CD4-positive, alpha-beta T cell (primary cell): Measurements from ENCODE around the gene ISOC2. TPM values are rescaled to one million over a fixed set of nuclear protein-coding genes. Genes with fewer than 3 reads are reported as not detected.
A peak's percentile ranks its signal among the peaks of the same experiment; 100 is the strongest.

ENCODE experiments used
- ATAC-seq: fragments of 200-7000 bp; cut with Tn5 transposase; one replicate; pipeline ENCODE4 v1.10.0; 2022; ENCODE audit warnings: mild to moderate bottlenecking; ENCODE audit not compliant: poor library complexity
- CTCF ChIA-PET: fragments of 350-600 bp; sonication (Branson Sonifier 250); formaldehyde crosslinking; loops from one replicate; lab custom pipeline; 2021; ENCODE audit warnings: antibody characterized with exemption, inconsistent platforms; lab: Charles Lee
- POLR2A ChIA-PET: fragments of 350-600 bp; sonication (Branson Sonifier 250); formaldehyde crosslinking; loops from one replicate; lab custom pipeline; 2021; ENCODE audit warnings: antibody characterized with exemption, inconsistent platforms; lab: Charles Lee
- DNase-seq, 14 experiments: peaks; one replicate each; pipeline ENCODE4 v3.0.0-alpha.2; 2013 to 2020; ENCODE audit warnings: mixed read lengths in 2 of 14
- H3K27ac ChIP-seq, 2 donors: one replicate each; pipeline versions ENCODE4 v1.5.1 to v1.7.0; 2013; ENCODE audit warnings: low read length in 2 of 2, low read depth in 1 of 2, mild to moderate bottlenecking in 1 of 2
- H3K27me3 ChIP-seq, 2 experiments: 1 replicate in 1 of 2; 2 replicates in 1 of 2; pipeline versions ENCODE4 v1.6.1 to v1.7.0; 2013; ENCODE audit warnings: low read length in 2 of 2, control low read depth in 1 of 2, mild to moderate bottlenecking in 1 of 2, moderate library complexity in 1 of 2; ENCODE audit not compliant: insufficient read depth in 2 of 2, control insufficient read depth in 1 of 2
- H3K36me3 ChIP-seq: one replicate; pipeline ENCODE4 v1.6.1; 2013; ENCODE audit warnings: low read length, control low read depth; ENCODE audit not compliant: insufficient read depth
- H3K4me1 ChIP-seq: one replicate; pipeline ENCODE4 v1.6.1; 2013; ENCODE audit warnings: low read length, control low read depth; ENCODE audit not compliant: insufficient read depth
- H3K4me3 ChIP-seq: one replicate; pipeline ENCODE4 v1.5.1; 2013; ENCODE audit warnings: mild to moderate bottlenecking, low read length, moderate library complexity
- H3K9me3 ChIP-seq, 2 experiments: 1 replicate in 1 of 2; 2 replicates in 1 of 2; pipeline versions ENCODE4 v1.6.1 to v1.7.0; 2013; ENCODE audit warnings: low read length in 2 of 2, mild to moderate bottlenecking in 2 of 2, control low read depth in 1 of 2, moderate library complexity in 1 of 2; ENCODE audit not compliant: control insufficient read depth in 1 of 2, insufficient read depth in 1 of 2
- H3K27ac Mint-ChIP-seq: one replicate; pipeline ENCODE4 v1.8.0; 2020; ENCODE audit warnings: mixed read lengths
- H3K27me3 Mint-ChIP-seq: one replicate; pipeline ENCODE4 v1.8.0; 2021; ENCODE audit warnings: mixed read lengths
- H3K36me3 Mint-ChIP-seq: one replicate; pipeline ENCODE4 v1.8.0; 2021; ENCODE audit warnings: low read depth, mixed read lengths
- H3K4me1 Mint-ChIP-seq: one replicate; pipeline ENCODE4 v1.8.0; 2021; ENCODE audit warnings: low read depth, mixed read lengths
- H3K4me3 Mint-ChIP-seq: one replicate; pipeline ENCODE4 v1.8.0; 2020; ENCODE audit warnings: mild to moderate bottlenecking, mixed read lengths
- H3K9me3 Mint-ChIP-seq: one replicate; pipeline ENCODE4 v1.8.0; 2020; ENCODE audit warnings: mixed read lengths
- intact Hi-C, 2 experiments: fragments of 100-400 bp; cut with DNase I in 1 of 2; cut with micrococcal nuclease in 1 of 2; formaldehyde crosslinking; loops; one replicate each; pipeline versions ENCODE4 v1.15.1 to v1.9.0; 2023 to 2025; cut with DNase I, micrococcal nuclease
- total RNA-seq, 174 experiments: library from RNA in 2 of 174; stranded (reverse) in 2 of 174; gene quantifications; one replicate each; pipeline ENCODE4 v1.2.3 and lab custom pipeline; 2021 to 2026
- TF ChIP-seq, protein P1 (sequence below): fragments of 200-600 bp; IDR thresholded peaks from one replicate; pipeline ENCODE4 v1.8.0; 2022; ENCODE audit warnings: antibody characterized with exemption, mild to moderate bottlenecking

The ISOC2 gene
- total RNA-seq, 2 experiments from 2014 or later: 1.5 to 2.2 TPM

DNA sequence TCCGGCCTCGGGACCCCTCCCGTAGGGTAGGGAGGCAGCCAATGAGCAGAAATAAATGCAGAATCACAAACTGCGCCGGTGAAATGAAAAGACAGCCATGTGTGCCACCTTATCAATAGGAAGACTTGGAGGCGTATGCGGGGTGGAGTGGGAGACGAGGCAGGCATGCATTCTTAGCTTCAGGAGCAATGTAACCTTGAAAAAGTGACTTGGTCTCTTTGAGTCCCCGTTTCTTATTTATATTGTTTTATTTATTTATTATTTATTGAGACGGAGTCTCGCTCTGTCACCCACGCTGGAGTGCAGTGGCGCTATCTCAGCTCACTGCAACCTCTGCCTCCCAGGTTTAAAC is 42.8 kb upstream of the ISOC2 start:
- Histone ChIP-seq H3K4me1 (peaks cover 13% of the 10 kb centered on the region), H3K27ac (no peak overlapping the region), H3K9me3 (no peaks in the 10 kb centered on the region), H3K27me3 (no peaks in the 10 kb centered on the region), H3K4me3 (peak overlapping the region; percentile 64), H3K36me3 (no peaks in the 10 kb centered on the region)
- Mint-ChIP-seq H3K4me3 (peak overlapping the region; percentile 21), H3K27ac (peak overlapping the region; percentile 76), H3K36me3 (no peaks in the 10 kb centered on the region), H3K4me1 (peaks cover 12% of the 10 kb centered on the region), H3K9me3 (no peaks in the 10 kb centered on the region), H3K27me3 (peaks cover 7% of the 10 kb centered on the region)
- ChIA-PET POLR2A (interaction anchor here (0.8 to 1.4 kb wide), 11 partner anchors 15 to 363 kb away, joined by 3 to 17 read pairs (median 4); partner anchors contain the start of genes ISOC2, KMT5C, NAT14 and UBE2S), CTCF (interaction anchor here (0.7 to 2.1 kb wide), 38 partner anchors 10 to 851 kb away, joined by 3 to 31 read pairs (median 4); partner anchors contain the start of genes FIZ1, ISOC2, NAT14 and PPP6R1)
- DNase-seq (no peak), ATAC-seq (no peak)
- TF ChIP-seq, protein P1, sequence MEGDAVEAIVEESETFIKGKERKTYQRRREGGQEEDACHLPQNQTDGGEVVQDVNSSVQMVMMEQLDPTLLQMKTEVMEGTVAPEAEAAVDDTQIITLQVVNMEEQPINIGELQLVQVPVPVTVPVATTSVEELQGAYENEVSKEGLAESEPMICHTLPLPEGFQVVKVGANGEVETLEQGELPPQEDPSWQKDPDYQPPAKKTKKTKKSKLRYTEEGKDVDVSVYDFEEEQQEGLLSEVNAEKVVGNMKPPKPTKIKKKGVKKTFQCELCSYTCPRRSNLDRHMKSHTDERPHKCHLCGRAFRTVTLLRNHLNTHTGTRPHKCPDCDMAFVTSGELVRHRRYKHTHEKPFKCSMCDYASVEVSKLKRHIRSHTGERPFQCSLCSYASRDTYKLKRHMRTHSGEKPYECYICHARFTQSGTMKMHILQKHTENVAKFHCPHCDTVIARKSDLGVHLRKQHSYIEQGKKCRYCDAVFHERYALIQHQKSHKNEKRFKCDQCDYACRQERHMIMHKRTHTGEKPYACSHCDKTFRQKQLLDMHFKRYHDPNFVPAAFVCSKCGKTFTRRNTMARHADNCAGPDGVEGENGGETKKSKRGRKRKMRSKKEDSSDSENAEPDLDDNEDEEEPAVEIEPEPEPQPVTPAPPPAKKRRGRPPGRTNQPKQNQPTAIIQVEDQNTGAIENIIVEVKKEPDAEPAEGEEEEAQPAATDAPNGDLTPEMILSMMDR: peak; percentile 58
- intact Hi-C loops: loop anchor here (1.0 to 10.0 kb wide), 7 partner anchors 36 to 849 kb away; no protein-coding TSS in a partner anchor

- Histone ChIP-seq H3K4me1 (peaks cover 13% of the 10 kb centered on the region), H3K4me3 (peak overlapping the region; percentile 64), H3K27me3 (no peaks in the 10 kb centered on the region), H3K27ac (peak overlapping the region in 1 of 2 donors; percentile 44), H3K9me3 (no peaks in the 10 kb centered on the region), H3K36me3 (no peaks in the 10 kb centered on the region)
- H3K9me3 Mint-ChIP-seq: no peaks in the 10 kb centered on the region
- ATAC-seq (peak; percentile 92), DNase-seq (peak; percentile 82 to 96 (median 91))
- H3K27me3 Mint-ChIP-seq: peaks cover 7% of the 10 kb centered on the region
- ChIA-PET POLR2A (interaction anchor here (0.6 to 1.4 kb wide), 16 partner anchors 15 to 363 kb away, joined by 3 to 17 read pairs (median 4); partner anchors contain the start of genes ISOC2, KMT5C, NAT14 and UBE2S), CTCF (interaction anchor here (0.6 to 2.1 kb wide), 41 partner anchors 9 to 851 kb away, joined by 3 to 31 read pairs (median 4); partner anchors contain the start of genes FIZ1, ISOC2, NAT14 and PPP6R1)
- intact Hi-C loops: loop anchor here (1.0 to 10.0 kb wide), 7 partner anchors 35 to 849 kb away; no protein-coding TSS in a partner anchor
- H3K36me3 Mint-ChIP-seq: no peaks in the 10 kb centered on the region
- H3K27ac Mint-ChIP-seq: peak overlapping the region; percentile 76
- H3K4me1 Mint-ChIP-seq: peaks cover 12% of the 10 kb centered on the region
- TF ChIP-seq, protein P1: peak; percentile 98
- H3K4me3 Mint-ChIP-seq: peak overlapping the region; percentile 89
Observed at GRCh38 chr19:55503502-55504251, 42.2 kb upstream of the ISOC2 start.

GRCh38 chr19:55503157-55503501 is 41.7 kb upstream of the ISOC2 start:
- Mint-ChIP-seq H3K9me3 (no peaks in the 10 kb centered on the region), H3K27me3 (peaks cover 6% of the 10 kb centered on the region), H3K36me3 (no peaks in the 10 kb centered on the region), H3K27ac (peak overlapping the region; percentile 76), H3K4me3 (peak overlapping the region; percentile 89), H3K4me1 (peaks cover 12% of the 10 kb centered on the region)
- Histone ChIP-seq H3K4me3 (peak overlapping the region; percentile 64), H3K27me3 (no peaks in the 10 kb centered on the region), H3K9me3 (no peaks in the 10 kb centered on the region), H3K27ac (no peak overlapping the region), H3K36me3 (no peaks in the 10 kb centered on the region), H3K4me1 (peaks cover 13% of the 10 kb centered on the region)
- ChIA-PET POLR2A (interaction anchor here (0.6 to 1.4 kb wide), 12 partner anchors 14 to 362 kb away, joined by 3 to 17 read pairs (median 4); partner anchors contain the start of genes ISOC2, NAT14, UBE2S and ZNF628), CTCF (interaction anchor here (0.8 to 1.9 kb wide), 14 partner anchors 8 to 415 kb away, joined by 3 to 31 read pairs (median 7); partner anchors contain the start of genes ISOC2, PPP6R1, ZNF628 and ZNF784)
- TF ChIP-seq, protein P1: no peak
- ATAC-seq (no peak), DNase-seq (peak in 3 of 14 experiments; percentile 6 to 44 (median 43))
- intact Hi-C loops: loop anchor here (5.0 to 10.0 kb wide), 4 partner anchors 198 to 848 kb away; no protein-coding TSS in a partner anchor
